GM18517 (cell line): ENCODE data around the gene SLC16A13.
"Not testable (repeated sequence)": the region's sequence is repeated elsewhere in the genome, so short reads cannot be mapped to it uniquely, and the experiment has no call there.

Experiments used
- ATAC-seq: cut with Tn5 transposase; IDR thresholded peaks from one replicate; pipeline ENCODE4 v1.9.1; 2021; ENCODE audit warnings: mild to moderate bottlenecking, moderate library complexity; ENCODE audit not compliant: unreplicated experiment

Gene SLC16A13

GRCh38 chr17:7060165-7060891 is 24.5 kb downstream of the SLC16A13 start:
- no peak for ATAC-seq

GRCh38 chr17:7063518-7064094 is 27.8 kb downstream of the SLC16A13 start:
- no peak for ATAC-seq

- no peak for ATAC-seq
These were observed 28.4 kb downstream of the SLC16A13 start for GRCh38 chr17:7064261-7064660.

- ATAC-seq, result no peak
These were observed 31.4 kb downstream of the SLC16A13 start for GRCh38 chr17:7067198-7067597.

- ATAC-seq, result no peak
These were observed 32.5 kb downstream of the SLC16A13 start for GRCh38 chr17:7068268-7068667.

- ATAC-seq, result no peak
These were observed 34.9 kb downstream of the SLC16A13 start for GRCh38 chr17:7070712-7071111.

- ATAC-seq, result no peak
These were observed 36.6 kb downstream of the SLC16A13 start for GRCh38 chr17:7072406-7072805.

GRCh38 chr17:7074931-7075330 is 39.1 kb downstream of the SLC16A13 start:
- no peak for ATAC-seq

GRCh38 chr17:7077911-7078546 is 42.2 kb downstream of the SLC16A13 start:
- ATAC-seq, result no peak

GRCh38 chr17:7078711-7079110 is 42.9 kb downstream of the SLC16A13 start:
- ATAC-seq, result no peak

GRCh38 chr17:7079581-7080455 is 44.0 kb downstream of the SLC16A13 start, which contains the start of gene CLEC10A:
TSS of gene CLEC10A (minus strand) at chr17:7080251. CDS start at chr17:7078812, 1,439 bp downstream.
- no peak for ATAC-seq

GRCh38 chr17:7080456-7081041 is 44.7 kb downstream of the SLC16A13 start:
- no peak for ATAC-seq

GRCh38 chr17:7081341-7082062 is 45.7 kb downstream of the SLC16A13 start:
- ATAC-seq, result no peak

- ATAC-seq, result no peak
These were observed 47.8 kb downstream of the SLC16A13 start for GRCh38 chr17:7083592-7083991.

GRCh38 chr17:7084088-7084487 is 48.3 kb downstream of the SLC16A13 start:
- ATAC-seq, result no peak

GRCh38 chr17:7088442-7088841 is 52.6 kb downstream of the SLC16A13 start:
- ATAC-seq, result not testable (repeated sequence)

- ATAC-seq, result not testable (repeated sequence)
These were observed 53.8 kb downstream of the SLC16A13 start for GRCh38 chr17:7089570-7089969.
